ENCODE data around the gene PIM2.

DNA sequence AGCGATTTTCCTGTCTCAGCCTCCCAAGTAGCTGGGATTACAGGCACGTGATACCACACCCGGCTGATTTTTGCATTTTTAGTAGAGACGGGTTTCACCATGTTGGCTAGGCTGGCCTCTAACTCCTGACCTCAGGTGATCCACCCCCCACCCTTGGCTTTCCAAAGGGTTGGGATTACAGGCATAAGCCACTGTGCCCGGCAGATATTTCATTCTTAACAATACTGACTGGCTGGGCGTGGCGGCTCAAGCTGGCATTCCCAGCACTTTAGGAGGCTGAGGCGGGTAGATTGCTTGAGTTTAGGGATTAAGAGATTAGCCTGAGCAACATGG lies 19.8 kb downstream of the PIM2 start:
- TF ChIP-seq CTCF (conservative IDR thresholded peaks at IDR 0.05; ENCODE audit: low read length) (no peak), EZH2phosphoT487 (IDR thresholded peaks at IDR 0.05; ENCODE audit: borderline replicate concordance) (no peak)
